Loucy (cell line): Measurements from ENCODE around the gene C6orf47.

Experiments used
- H2AFZ ChIP-seq: fragments of 200-600 bp; sonication (generic); 2 replicates; pipeline ENCODE4 v1.6.0; 2016; ENCODE audit warnings: antibody characterized with exemption, mild to moderate bottlenecking, low read length, moderate library complexity
- H3F3A ChIP-seq: fragments of 200-600 bp; 2 replicates; pipeline ENCODE4 v1.6.0; 2016; ENCODE audit warnings: antibody characterized with exemption, low read depth, mild to moderate bottlenecking
- H3K27me3 ChIP-seq: fragments of 200-600 bp; sonication (generic); 2 replicates; pipeline ENCODE4 v1.6.1; 2014; ENCODE audit warnings: low read length, mild to moderate bottlenecking; ENCODE audit not compliant: insufficient read depth, poor library complexity, severe bottlenecking
- H3K36me3 ChIP-seq: fragments of 200-600 bp; sonication (generic); 2 replicates; pipeline ENCODE4 v1.6.1; 2016; ENCODE audit warnings: low read length; ENCODE audit not compliant: insufficient read depth
- H3K4me1 ChIP-seq: fragments of 200-600 bp; sonication (generic); 2 replicates; pipeline ENCODE4 v1.5.1; 2014; ENCODE audit warnings: low read length, mild to moderate bottlenecking; ENCODE audit not compliant: insufficient read depth, poor library complexity, severe bottlenecking
- H3K4me2 ChIP-seq: fragments of 200-600 bp; sonication (generic); 2 replicates; pipeline ENCODE4 v1.6.0; 2014; ENCODE audit warnings: antibody characterized with exemption, low read length, low read depth, mild to moderate bottlenecking; ENCODE audit not compliant: poor library complexity, severe bottlenecking
- H3K4me3 ChIP-seq: fragments of 200-600 bp; sonication (generic); 2 replicates; pipeline ENCODE4 v1.5.1; 2014; ENCODE audit warnings: low read length, mild to moderate bottlenecking, mixed read lengths; ENCODE audit not compliant: poor library complexity, severe bottlenecking
- H3K79me2 ChIP-seq: fragments of 200-600 bp; sonication (generic); 2 replicates; pipeline ENCODE4 v1.6.1; 2014; ENCODE audit warnings: low read length; ENCODE audit not compliant: insufficient read depth
- H3K9ac ChIP-seq: fragments of 200-600 bp; sonication (generic); 2 replicates; pipeline ENCODE4 v1.6.0; 2014; ENCODE audit warnings: mild to moderate bottlenecking, low read depth, low read length, moderate library complexity; ENCODE audit not compliant: poor library complexity, severe bottlenecking
- H3K9me2 ChIP-seq: fragments of 200-600 bp; sonication (generic); replicated peaks from 2 replicates; pipeline ENCODE4 v1.6.1; 2016; ENCODE audit warnings: low read depth, low read length, mixed read lengths
- H3K9me3 ChIP-seq: fragments of 200-600 bp; sonication (generic); 2 replicates; pipeline ENCODE4 v1.6.1; 2014; ENCODE audit warnings: mild to moderate bottlenecking, antibody characterized with exemption, low read length, low read depth; ENCODE audit not compliant: insufficient read depth
- H4K20me1 ChIP-seq: fragments of 200-600 bp; sonication (generic); 2 replicates; pipeline ENCODE4 v1.6.0; 2014; ENCODE audit warnings: antibody characterized with exemption, low read length, mild to moderate bottlenecking; ENCODE audit not compliant: insufficient read depth, poor library complexity, severe bottlenecking
- CTCF ChIP-seq: fragments of 200-600 bp; sonication (generic); conservative IDR thresholded peaks from 2 replicates; pipeline ENCODE4 v1.5.1; 2014; ENCODE audit warnings: mild to moderate bottlenecking, antibody characterized with exemption, low read length
- EZH2phosphoT487 ChIP-seq: fragments of 200-600 bp; IDR thresholded peaks from 2 replicates; pipeline ENCODE4 v1.6.1; 2018; ENCODE audit warnings: antibody characterized with exemption, mild to moderate bottlenecking, moderate library complexity, borderline replicate concordance

Gene C6orf47

GRCh38 chr6:31692886-31693285, 32.3 kb upstream of the C6orf47 start:
- Histone ChIP-seq H3K9me3 (no peaks in the 10 kb centered on the region), H3K36me3 (peaks cover 78% of the 10 kb centered on the region; the same call in 1 of the 2 replicates), H2AFZ (no peak overlapping the region), H3K27me3 (no peaks in the 10 kb centered on the region), H3K4me1 (peaks cover 3% of the 10 kb centered on the region), H3F3A (no peaks in the 10 kb centered on the region), H3K4me2 (no peak overlapping the region), H3K4me3 (no peak overlapping the region), H3K79me2 (0 out of 2 replicates have a peak, but pooled peaks cover 5% of the 10 kb centered on the region), H3K9me2 (no peaks in the 10 kb centered on the region), H3K9ac (no peak overlapping the region), H4K20me1 (no peaks in the 10 kb centered on the region)
- no peak for TF ChIP-seq EZH2phosphoT487
- TF ChIP-seq CTCF, result no peak

GRCh38 chr6:31692353-31692752, 31.8 kb upstream of the C6orf47 start:
- H3K9me2 ChIP-seq, result no peaks in the 10 kb centered on the region
- H3K4me2 ChIP-seq, result no peak overlapping the region
- H3K4me1 ChIP-seq, result no peaks in the 10 kb centered on the region
- TF ChIP-seq CTCF (no peak), EZH2phosphoT487 (no peak)
- no peaks in the 10 kb centered on the region for H3F3A ChIP-seq
- no peaks in the 10 kb centered on the region for H3K79me2 ChIP-seq
- no peak overlapping the region for H2AFZ ChIP-seq
- no peak overlapping the region for H3K4me3 ChIP-seq
- no peaks in the 10 kb centered on the region for H3K9me3 ChIP-seq
- H3K9ac ChIP-seq, result no peak overlapping the region
- peaks cover 83% of the 10 kb centered on the region; the same call in 1 of the 2 replicates for H3K36me3 ChIP-seq
- no peaks in the 10 kb centered on the region for H3K27me3 ChIP-seq
- no peaks in the 10 kb centered on the region for H4K20me1 ChIP-seq

GRCh38 chr6:31691564-31692108, 31.1 kb upstream of the C6orf47 start:
- Histone ChIP-seq H3K4me3 (no peak overlapping the region), H4K20me1 (no peaks in the 10 kb centered on the region), H3F3A (no peaks in the 10 kb centered on the region), H3K9ac (no peak overlapping the region), H3K9me2 (no peaks in the 10 kb centered on the region), H2AFZ (no peak overlapping the region), H3K4me1 (no peaks in the 10 kb centered on the region), H3K4me2 (no peak overlapping the region), H3K36me3 (peaks cover 87% of the 10 kb centered on the region; the same call in 1 of the 2 replicates), H3K27me3 (no peaks in the 10 kb centered on the region), H3K9me3 (no peaks in the 10 kb centered on the region), H3K79me2 (no peaks in the 10 kb centered on the region)
- TF ChIP-seq EZH2phosphoT487, result no peak
- no peak for TF ChIP-seq CTCF
